Right renal cortex interstitium (tissue), 3 donors: ENCODE measurements around the gene HLA-C. TPM values are rescaled to one million over a fixed set of nuclear protein-coding genes. Genes with fewer than 3 reads are reported as not detected.
"Not testable (repeated sequence)": the region's sequence is repeated elsewhere in the genome, so short reads cannot be mapped to it uniquely, and the experiment has no call there.

Experiments used
- DNase-seq, 3 donors: peaks; one replicate each; pipeline ENCODE4 v3.0.0-alpha.2; 2013; ENCODE audit warnings: low read depth in 3 of 3, low spot score in 2 of 3
- polyA plus RNA-seq, 3 donors: library from polyadenylated mRNA; unstranded; fragments of 120-200 nt; gene quantifications; one replicate each; pipeline ENCODE4 v1.2.1, GENCODE V29; 2013; ENCODE audit not compliant: insufficient read length in 3 of 3

Gene HLA-C
- 100 to 1,000 TPM in 2 of 3 donors, 10 to 100 TPM in 1; 81.5 to 157 (median 126) TPM for polyA plus RNA-seq

GRCh38 chr6:31271641-31272357 lies at the start of gene HLA-C:
HLA-C (minus strand) TSS chr6:31272092; CDS start chr6:31272071, 21 bp downstream.
- peak; percentile 76 to 92 (median 85) for DNase-seq

- no peak for DNase-seq
Observed at GRCh38 chr6:31321005-31321707, 49.3 kb upstream of the HLA-C start.

GRCh38 chr6:31317036-31317435 lies 45.1 kb upstream of the HLA-C start:
- no peak for DNase-seq

- DNase-seq: no peak
Observed at GRCh38 chr6:31309641-31310040, 37.7 kb upstream of the HLA-C start.

- no peak for DNase-seq
Observed at GRCh38 chr6:31308845-31309175, 36.9 kb upstream of the HLA-C start.

- peak in 1 of 3 donors; percentile 1 for DNase-seq
Observed at GRCh38 chr6:31308050-31308844, 36.4 kb upstream of the HLA-C start.

- DNase-seq: no peak
Observed at GRCh38 chr6:31307669-31308049, 35.8 kb upstream of the HLA-C start.

GRCh38 chr6:31305703-31306219 lies 33.9 kb upstream of the HLA-C start:
- no peak for DNase-seq

GRCh38 chr6:31304683-31305082 lies 32.8 kb upstream of the HLA-C start:
- no peak for DNase-seq

GRCh38 chr6:31300797-31301196 lies 28.9 kb upstream of the HLA-C start:
- no peak for DNase-seq

GRCh38 chr6:31299947-31300346 lies 28.1 kb upstream of the HLA-C start:
- no peak for DNase-seq

- DNase-seq: no peak
Observed at GRCh38 chr6:31299511-31299910, 27.6 kb upstream of the HLA-C start.

- no peak for DNase-seq
Observed at GRCh38 chr6:31294056-31294455, 22.2 kb upstream of the HLA-C start.

GRCh38 chr6:31293343-31293742 lies 21.5 kb upstream of the HLA-C start:
- peak in 1 of 3 donors; percentile 8 for DNase-seq

GRCh38 chr6:31289788-31290187 lies 17.9 kb upstream of the HLA-C start:
- DNase-seq: no peak

- no peak for DNase-seq
Observed at GRCh38 chr6:31287619-31288018, 15.7 kb upstream of the HLA-C start.

- no peak for DNase-seq
Observed at GRCh38 chr6:31285982-31286381, 14.1 kb upstream of the HLA-C start.

- DNase-seq: no peak
Observed at GRCh38 chr6:31285486-31285885, 13.6 kb upstream of the HLA-C start.

- DNase-seq: not testable (repeated sequence)
Observed at GRCh38 chr6:31279647-31280046, 7.8 kb upstream of the HLA-C start.

GRCh38 chr6:31272836-31273626 lies 1.1 kb upstream of the HLA-C start:
- no peak for DNase-seq
